ENCODE data around the gene VPS9D1. TPM values are rescaled to one million over a fixed set of nuclear protein-coding genes. Genes with fewer than 3 reads are reported as not detected.

Gene VPS9D1
- total and polyA plus RNA-seq, 10 of the 15 experiments (the other 5 are each of a cell fraction or from before 2014, with no cell fraction given) = 0.65 to 4.2 (median 1.1) TPM

- TF ChIP-seq, protein P1, sequence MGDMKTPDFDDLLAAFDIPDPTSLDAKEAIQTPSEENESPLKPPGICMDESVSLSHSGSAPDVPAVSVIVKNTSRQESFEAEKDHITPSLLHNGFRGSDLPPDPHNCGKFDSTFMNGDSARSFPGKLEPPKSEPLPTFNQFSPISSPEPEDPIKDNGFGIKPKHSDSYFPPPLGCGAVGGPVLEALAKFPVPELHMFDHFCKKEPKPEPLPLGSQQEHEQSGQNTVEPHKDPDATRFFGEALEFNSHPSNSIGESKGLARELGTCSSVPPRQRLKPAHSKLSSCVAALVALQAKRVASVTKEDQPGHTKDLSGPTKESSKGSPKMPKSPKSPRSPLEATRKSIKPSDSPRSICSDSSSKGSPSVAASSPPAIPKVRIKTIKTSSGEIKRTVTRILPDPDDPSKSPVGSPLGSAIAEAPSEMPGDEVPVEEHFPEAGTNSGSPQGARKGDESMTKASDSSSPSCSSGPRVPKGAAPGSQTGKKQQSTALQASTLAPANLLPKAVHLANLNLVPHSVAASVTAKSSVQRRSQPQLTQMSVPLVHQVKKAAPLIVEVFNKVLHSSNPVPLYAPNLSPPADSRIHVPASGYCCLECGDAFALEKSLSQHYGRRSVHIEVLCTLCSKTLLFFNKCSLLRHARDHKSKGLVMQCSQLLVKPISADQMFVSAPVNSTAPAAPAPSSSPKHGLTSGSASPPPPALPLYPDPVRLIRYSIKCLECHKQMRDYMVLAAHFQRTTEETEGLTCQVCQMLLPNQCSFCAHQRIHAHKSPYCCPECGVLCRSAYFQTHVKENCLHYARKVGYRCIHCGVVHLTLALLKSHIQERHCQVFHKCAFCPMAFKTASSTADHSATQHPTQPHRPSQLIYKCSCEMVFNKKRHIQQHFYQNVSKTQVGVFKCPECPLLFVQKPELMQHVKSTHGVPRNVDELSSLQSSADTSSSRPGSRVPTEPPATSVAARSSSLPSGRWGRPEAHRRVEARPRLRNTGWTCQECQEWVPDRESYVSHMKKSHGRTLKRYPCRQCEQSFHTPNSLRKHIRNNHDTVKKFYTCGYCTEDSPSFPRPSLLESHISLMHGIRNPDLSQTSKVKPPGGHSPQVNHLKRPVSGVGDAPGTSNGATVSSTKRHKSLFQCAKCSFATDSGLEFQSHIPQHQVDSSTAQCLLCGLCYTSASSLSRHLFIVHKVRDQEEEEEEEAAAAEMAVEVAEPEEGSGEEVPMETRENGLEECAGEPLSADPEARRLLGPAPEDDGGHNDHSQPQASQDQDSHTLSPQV (IDR thresholded peaks at IDR 0.05) = no peak
- TF ChIP-seq NFYB (IDR thresholded peaks at IDR 0.05; ENCODE audit: insufficient read depth, low read depth, low read length) = no peak
Measured at GRCh38 chr16:89661215-89661614, 59.5 kb downstream of the VPS9D1 start (continued).

DNA sequence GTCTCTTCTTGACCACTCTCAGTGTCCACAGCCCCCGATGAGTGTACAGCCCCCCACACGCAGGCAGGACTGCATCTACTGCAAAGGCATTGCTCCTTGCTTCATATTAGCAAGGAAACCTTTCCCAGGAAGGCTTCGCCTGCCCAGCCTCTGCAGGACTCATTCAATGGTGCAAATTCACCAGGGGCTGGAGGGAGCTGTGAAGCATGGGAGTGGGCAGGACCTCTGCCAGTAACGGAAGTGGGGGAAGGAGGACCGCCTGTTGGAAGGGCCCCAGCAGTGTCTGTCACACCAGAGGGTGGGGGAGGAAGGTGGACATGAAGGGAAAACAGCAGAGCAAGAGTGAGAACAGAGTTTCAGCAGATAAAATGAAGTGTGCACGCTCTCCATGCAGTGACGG is 60.6 kb downstream of the VPS9D1 start:
- ChIA-PET CTCF (interaction anchor here (0.6 kb wide), 1 partner anchor 46 kb away, joined by 3 read pairs; no protein-coding TSS in a partner anchor), RAD21 (ENCODE audit: unreplicated experiment) (no interaction called here), SMC1A (ENCODE audit: uncharacterized antibody, unreplicated experiment) (no interaction called here), POLR2A (no interaction called here)
- DNase-seq (ENCODE audit: low read depth, low spot score) (no peak), FAIRE-seq (no peak), ATAC-seq (no peak)
- Histone ChIP-seq H3K9ac (ENCODE audit: control insufficient read depth, insufficient read depth, low read length) (no peak overlapping the region), H3K36me3 (ENCODE audit: control insufficient read depth in 2 of 2, insufficient read depth in 2 of 2, low read length in 1 of 2) (no peaks in the 10 kb centered on the region), H3K4me3 (no peak overlapping the region), H3K79me2 (ENCODE audit: control insufficient read depth, insufficient read depth, low read length) (peaks cover 32% of the 10 kb centered on the region), H3K4me2 (ENCODE audit: control insufficient read depth, insufficient read depth) (no peak overlapping the region), H3K9me3 (replicated peaks; ENCODE audit: control insufficient read depth, insufficient read depth, low read length) (no peaks in the 10 kb centered on the region), H2AFZ (ENCODE audit: control insufficient read depth, low read depth, low read length) (no peak overlapping the region), H3K4me1 (ENCODE audit: control insufficient read depth, insufficient read depth, low read length) (peaks cover 14% of the 10 kb centered on the region), H4K20me1 (ENCODE audit: control insufficient read depth, insufficient read depth) (no peaks in the 10 kb centered on the region), H3K27ac (ENCODE audit: control insufficient read depth, insufficient read depth) (no peak overlapping the region), H3K27me3 (replicated peaks in 1 of 2; ENCODE audit: control insufficient read depth in 2 of 2, insufficient read depth in 2 of 2, low read length in 1 of 2) (no peaks in the 10 kb centered on the region)
- intact Hi-C loops (cut with micrococcal nuclease; ENCODE audit: unreplicated experiment) (no loop called here), in situ Hi-C loops (cut with MboI) (no loop called here)
- TF ChIP-seq SMC3 (IDR thresholded peaks at IDR 0.05; ENCODE audit: borderline replicate concordance, low read length) = no peak
- no peak for TF ChIP-seq MTA2 (IDR thresholded peaks at IDR 0.05; ENCODE audit: low read depth)
- TF ChIP-seq CREB1 (IDR thresholded peaks at IDR 0.05; ENCODE audit: low read depth) = no peak
- TF ChIP-seq BHLHE40 (IDR thresholded peaks at IDR 0.05; ENCODE audit: borderline replicate concordance in 1 of 2, low read depth in 2 of 2, low read length in 1 of 2) = no peak
- TF ChIP-seq, protein P2, sequence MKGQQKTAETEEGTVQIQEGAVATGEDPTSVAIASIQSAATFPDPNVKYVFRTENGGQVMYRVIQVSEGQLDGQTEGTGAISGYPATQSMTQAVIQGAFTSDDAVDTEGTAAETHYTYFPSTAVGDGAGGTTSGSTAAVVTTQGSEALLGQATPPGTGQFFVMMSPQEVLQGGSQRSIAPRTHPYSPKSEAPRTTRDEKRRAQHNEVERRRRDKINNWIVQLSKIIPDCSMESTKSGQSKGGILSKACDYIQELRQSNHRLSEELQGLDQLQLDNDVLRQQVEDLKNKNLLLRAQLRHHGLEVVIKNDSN (IDR thresholded peaks at IDR 0.05; ENCODE audit: borderline replicate concordance, extremely low read length, insufficient read depth, low read depth, low read length) = no peak
- TF ChIP-seq, protein P3, sequence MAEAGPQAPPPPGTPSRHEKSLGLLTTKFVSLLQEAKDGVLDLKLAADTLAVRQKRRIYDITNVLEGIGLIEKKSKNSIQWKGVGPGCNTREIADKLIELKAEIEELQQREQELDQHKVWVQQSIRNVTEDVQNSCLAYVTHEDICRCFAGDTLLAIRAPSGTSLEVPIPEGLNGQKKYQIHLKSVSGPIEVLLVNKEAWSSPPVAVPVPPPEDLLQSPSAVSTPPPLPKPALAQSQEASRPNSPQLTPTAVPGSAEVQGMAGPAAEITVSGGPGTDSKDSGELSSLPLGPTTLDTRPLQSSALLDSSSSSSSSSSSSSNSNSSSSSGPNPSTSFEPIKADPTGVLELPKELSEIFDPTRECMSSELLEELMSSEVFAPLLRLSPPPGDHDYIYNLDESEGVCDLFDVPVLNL (IDR thresholded peaks at IDR 0.05; ENCODE audit: low read depth, low read length) = no peak
- TF ChIP-seq MTA3 (IDR thresholded peaks at IDR 0.05; ENCODE audit: borderline replicate concordance, low read length) = no peak
- TF ChIP-seq NFXL1 (IDR thresholded peaks at IDR 0.05; ENCODE audit: borderline replicate concordance) = no peak
- TF ChIP-seq PBX3 (IDR thresholded peaks at IDR 0.05; ENCODE audit: insufficient replicate concordance, low read depth, low read length) = no peak
- no peak for TF ChIP-seq ZNF622 (IDR thresholded peaks at IDR 0.05)
- no peak for TF ChIP-seq ZNF217 (IDR thresholded peaks at IDR 0.05)
- no peak for TF ChIP-seq IRF4 (IDR thresholded peaks at IDR 0.05; ENCODE audit: low read depth, low read length)
- WGBS (ENCODE audit: insufficient coverage, insufficient replicate concordance, low lambda C conversion rate, missing lambda C conversion rate) = 92% methylated on average over 7 of the region's 7 CpGs
- BruUV-seq (replicated peaks) = no TSS peak

Data from GM12878 (cell line).